Endometrial microvascular endothelial cells (primary cell): Measurements from ENCODE around the gene SCN4A. TPM values are rescaled to one million over a fixed set of nuclear protein-coding genes. Genes with fewer than 3 reads are reported as not detected.
"Not testable (repeated sequence)": the region's sequence is repeated elsewhere in the genome, so short reads cannot be mapped to it uniquely, and the experiment has no call there.

Experiments used
- in situ Hi-C: cut with HindIII; loops from 2 replicates; pipeline ENCODE4 v1.10.0; 2017; ENCODE audit warnings: low sequenced_read_pairs, low pct_unique_long_range_greater_than_20kb; ENCODE audit errors: inconsistent ontology term
- total RNA-seq: library from RNA; depleted of rRNA; stranded (reverse); fragments of >200 nt; gene quantifications from one replicate; pipeline ENCODE4 v1.2.3, GENCODE V29; 2015; ENCODE audit errors: inconsistent ontology term

SCN4A gene
- total RNA-seq, 1 donor from 2014 or later: not detected

- in situ Hi-C loops: no loop called here
Observed at GRCh38 chr17:63927464-63928171, 45.1 kb downstream of the SCN4A start.

- in situ Hi-C loops: no loop called here
Observed at GRCh38 chr17:63926164-63926563, 46.6 kb downstream of the SCN4A start.

DNA sequence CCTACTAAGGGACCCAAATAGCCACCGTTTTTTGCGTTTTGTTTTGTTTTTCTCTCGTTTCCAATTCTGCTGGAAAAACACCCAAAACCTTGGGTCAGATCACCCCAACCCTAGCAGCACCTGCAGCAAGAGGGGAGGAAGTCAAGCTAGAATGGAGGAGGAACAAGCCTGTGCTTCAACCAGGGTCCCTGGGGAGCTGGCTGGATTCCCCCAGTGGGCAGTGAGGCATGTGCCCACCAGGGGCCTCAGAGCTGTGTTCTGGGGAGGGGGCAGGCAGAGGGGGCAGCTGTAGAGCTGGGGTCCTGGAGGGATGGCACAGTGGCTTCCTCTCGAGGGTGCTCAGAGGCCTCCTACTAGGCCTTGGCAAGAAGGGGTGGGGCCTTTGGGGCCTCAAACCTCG lies 47.1 kb downstream of the SCN4A start:
- in situ Hi-C loops: no loop called here

GRCh38 chr17:63922402-63922801 lies 50.3 kb downstream of the SCN4A start:
- in situ Hi-C loops: not testable (repeated sequence)

GRCh38 chr17:63920779-63921178 lies 51.9 kb downstream of the SCN4A start:
- in situ Hi-C loops: not testable (repeated sequence)

DNA sequence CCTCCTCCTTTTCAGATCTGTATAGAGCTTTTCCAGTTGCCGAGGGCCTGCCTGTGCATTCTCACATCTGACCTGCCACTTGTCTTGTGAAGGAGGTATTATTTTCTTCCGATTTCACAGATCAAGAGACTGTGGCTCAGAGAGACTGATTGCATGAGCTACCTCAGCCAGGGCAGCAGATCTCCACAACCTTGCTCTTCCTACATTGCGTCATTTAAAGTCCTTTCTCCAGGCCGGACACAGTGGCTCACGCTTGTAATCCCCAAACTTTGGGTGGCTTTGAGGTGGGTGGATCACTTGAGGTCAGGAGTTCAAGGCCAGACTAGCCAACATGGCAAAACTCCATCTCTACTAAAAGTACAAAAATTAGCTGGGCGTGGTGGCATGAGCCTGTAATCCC lies 52.7 kb downstream of the SCN4A start:
- in situ Hi-C loops: not testable (repeated sequence)

DNA sequence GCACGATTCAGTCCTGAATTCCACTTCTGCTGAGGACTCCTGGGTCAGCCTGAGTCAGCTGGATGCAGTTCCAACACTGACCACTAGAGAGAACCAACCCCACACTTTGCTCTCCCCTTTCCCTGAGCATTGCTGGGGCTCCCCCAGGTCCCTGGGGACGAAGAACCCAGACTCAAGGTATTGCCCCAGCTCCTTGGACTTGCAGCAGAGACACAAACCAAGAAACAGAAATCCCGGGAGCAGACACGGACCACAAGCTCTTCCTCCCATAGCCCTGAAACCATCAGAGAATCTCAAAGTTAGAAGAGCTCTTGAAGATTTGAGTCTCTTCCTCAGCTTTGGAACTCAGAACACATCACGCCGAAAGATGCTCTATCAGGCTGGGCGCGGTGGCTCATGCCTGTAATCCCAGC lies 53.4 kb downstream of the SCN4A start:
- in situ Hi-C loops: no loop called here

DNA sequence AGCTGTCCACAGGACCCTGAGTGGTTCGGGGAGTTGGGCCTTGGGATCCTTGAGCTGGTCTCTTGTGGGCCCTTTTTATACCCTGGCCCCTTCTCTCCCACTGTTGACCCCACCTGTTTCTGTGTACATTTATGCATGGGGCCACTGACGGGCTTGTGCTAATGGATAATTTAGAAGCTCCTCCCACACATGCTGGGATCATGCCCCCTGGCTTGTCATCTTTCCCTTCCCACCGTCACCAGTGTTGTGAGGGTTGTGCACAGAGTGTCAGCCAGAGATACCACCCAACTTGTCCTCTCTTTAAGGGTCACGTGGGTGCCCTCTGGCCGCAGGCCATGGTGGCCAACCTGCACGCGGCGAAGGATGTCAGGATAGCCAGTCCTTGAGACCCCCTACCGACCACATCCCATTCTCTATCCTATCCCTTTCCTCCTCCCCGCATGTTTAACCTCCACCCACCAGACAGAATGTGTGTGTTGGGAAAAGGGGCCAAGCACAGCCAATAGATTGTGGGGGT lies 53.9 kb downstream of the SCN4A start, which contains the start of gene GH1:
TSS of gene GH1 (minus strand) at position 51 of the 517 bp plus-strand sequence. CDS start 63 bp downstream, outside the sequence.
- in situ Hi-C loops: not testable (repeated sequence)

DNA sequence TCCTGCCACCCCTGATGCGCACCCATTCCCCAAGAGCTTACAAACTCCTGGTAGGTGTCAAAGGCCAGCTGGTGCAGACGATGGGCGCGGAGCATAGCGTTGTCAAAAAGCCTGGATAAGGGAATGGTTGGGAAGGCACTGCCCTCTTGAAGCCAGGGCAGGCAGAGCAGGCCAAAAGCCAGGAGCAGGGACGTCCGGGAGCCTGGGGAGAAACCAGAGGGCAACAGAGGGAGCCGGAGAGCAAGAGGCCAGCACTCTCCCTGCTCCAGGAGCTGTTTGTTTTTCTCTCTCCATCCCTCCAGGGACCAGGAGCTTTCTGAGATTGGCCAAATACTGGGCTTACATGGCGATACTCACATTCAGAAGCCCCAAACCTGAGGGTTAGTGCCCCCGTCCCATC lies 54.4 kb downstream of the SCN4A start:
- in situ Hi-C loops: no loop called here

DNA sequence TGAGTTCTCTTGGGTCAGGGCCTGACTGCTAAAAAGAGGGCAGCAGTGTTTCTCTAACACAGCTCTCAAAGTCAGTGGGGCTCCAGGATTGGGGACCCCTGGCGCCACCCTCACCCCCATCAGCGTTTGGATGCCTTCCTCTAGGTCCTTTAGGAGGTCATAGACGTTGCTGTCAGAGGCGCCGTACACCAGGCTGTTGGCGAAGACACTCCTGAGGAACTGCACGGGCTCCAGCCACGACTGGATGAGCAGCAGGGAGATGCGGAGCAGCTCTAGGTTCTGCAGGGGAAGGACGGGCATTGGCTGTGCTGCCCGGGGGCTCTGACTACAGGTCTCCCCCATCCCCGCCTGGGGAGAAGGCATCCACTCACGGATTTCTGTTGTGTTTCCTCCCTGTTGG lies 55.1 kb downstream of the SCN4A start:
- in situ Hi-C loops: no loop called here

- in situ Hi-C loops: not testable (repeated sequence)
Observed at GRCh38 chr17:63917206-63917605, 55.5 kb downstream of the SCN4A start.

DNA sequence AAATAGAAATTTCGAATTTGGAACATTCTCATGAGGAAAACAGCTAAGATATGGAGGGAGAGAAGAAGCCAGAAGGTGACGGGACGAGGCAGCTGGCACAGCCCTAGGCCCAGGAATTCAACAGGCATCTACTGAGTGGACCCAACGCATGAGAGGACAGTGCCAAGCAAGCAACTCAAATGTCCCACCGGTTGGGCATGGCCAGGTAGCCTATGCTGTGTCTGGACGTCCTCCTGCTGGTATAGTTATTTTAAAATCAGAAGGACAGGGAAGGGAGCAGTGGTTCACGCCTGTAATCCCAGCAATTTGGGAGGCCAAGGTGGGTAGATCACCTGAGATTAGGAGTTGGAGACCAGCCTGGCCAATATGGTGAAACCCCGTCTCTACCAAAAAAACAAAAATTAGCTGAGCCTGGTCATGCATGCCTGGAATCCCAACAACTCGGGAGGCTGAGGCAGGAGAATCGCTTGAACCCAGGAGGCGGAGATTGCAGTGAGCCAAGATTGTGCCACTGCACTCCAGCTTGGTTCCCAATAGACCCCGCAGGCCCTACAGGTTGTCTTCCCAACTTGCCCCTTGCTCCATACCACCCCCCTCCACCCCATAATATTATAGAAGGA lies 56.0 kb downstream of the SCN4A start:
- in situ Hi-C loops: no loop called here

DNA sequence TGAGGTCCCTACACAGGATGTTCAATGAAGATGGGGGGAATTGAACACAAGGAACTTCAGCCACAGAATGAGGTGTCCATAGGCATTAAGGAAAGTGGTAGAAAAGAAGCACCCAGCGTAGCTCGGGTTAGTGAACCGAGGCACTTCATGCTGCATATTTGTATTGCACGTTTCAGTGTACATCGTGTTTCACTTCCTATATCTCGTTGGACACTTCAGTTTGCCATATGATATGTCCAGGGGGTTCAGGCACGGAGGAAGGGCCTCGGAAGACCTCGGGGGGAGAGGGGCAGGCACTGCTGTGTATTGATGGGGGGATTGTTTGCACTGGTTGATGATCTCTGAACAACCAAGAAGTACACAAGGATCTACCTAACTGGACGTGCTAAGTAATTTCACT lies 57.0 kb downstream of the SCN4A start:
- in situ Hi-C loops: not testable (repeated sequence)

DNA sequence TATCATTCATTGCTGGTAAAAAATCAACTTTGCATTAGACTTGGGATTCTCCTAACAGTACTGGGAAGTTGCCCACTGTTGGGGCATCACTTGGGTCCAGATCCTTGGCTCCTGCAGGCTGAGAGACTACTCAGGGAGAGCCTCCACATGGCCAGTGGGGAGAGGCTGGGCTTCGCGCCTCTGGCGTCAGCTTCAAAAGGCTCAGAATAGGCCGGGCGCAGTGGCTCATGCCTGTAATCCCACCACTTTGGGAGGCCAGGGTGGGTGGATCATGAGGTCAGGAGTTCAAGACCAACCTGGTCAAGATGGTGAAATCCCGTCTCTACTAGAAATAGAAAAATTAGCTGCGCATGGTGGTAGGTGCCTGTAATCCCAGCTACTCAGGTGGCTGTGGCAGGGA lies 58.2 kb downstream of the SCN4A start:
- in situ Hi-C loops: no loop called here

DNA sequence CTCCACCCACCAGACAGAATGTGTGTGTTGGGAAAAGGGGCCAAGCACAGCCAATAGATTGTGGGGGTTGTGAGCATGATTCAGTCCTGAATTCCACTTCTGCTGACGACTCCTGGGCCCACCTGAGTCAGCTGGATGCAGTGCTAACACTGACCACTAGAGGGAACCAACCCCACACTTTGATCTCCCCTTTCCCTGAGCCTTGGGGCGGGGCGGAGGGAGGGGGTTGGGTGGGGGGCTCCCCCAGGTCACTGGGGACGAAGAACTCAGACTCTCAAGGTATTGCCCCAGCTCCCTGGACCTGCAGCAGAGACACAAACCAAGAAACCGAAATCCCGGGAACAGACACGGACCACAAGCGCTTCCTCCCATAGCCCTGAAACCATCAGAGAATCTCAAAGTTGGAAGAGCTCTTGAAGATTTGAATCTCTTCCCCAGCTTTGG lies 61.0 kb downstream of the SCN4A start:
- in situ Hi-C loops: no loop called here

GRCh38 chr17:63911041-63911635 lies 61.6 kb downstream of the SCN4A start, which contains the start of gene CSHL1:
Gene CSHL1, minus strand, starts transcription at chr17:63911258. Its CDS starts 62 bp downstream, at chr17:63911196.
- in situ Hi-C loops: no loop called here

DNA sequence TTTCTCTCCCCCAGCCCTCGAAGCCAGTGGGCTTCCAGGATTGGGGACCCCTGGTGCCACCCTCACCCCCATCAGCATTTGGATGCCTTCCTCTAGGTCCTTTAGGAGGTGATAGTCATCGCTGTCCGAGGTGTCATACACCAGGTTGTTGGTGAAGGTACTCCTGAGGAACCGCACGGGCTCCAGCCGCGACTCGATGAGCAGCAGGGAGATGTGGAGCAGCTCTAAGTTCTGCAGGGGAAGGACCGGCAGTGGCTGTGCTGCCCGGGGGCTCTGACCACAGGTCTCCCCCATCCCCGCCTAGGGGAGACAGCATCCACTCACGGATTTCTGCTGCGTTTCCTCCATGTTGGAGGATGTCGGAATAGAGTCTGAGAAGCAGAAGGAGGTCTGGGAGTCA lies 62.6 kb downstream of the SCN4A start:
- in situ Hi-C loops: no loop called here

- in situ Hi-C loops: not testable (repeated sequence)
Observed at GRCh38 chr17:63909586-63909985, 63.1 kb downstream of the SCN4A start.

DNA sequence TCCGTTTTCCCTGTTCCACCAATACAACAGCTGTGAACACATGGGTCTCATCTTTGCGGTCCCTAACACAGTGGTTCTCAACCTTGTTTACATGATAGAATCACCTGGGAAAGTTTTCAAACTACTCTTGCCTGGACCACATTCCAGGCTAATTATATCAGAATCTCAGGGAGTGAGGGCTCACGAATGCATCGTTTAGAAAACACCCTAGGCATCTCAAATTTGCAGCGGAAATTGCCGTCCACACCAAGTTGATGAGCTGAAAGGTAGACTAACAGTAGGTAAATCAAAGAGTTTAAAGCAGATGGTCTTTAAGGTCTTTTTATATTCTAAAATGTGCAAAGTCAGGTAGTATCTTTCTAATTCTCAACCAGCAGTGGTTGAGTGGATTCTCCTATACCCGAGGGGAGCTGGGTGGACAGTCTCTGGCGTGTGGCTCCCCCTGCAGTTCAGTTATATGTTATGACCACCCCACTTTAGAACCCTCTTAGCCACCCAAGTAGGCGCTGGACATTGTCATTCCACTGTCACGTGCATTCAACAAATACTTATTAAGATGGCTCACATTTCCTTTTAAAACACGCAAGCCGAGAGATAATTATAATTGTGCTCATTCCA lies 65.4 kb downstream of the SCN4A start:
- in situ Hi-C loops: not testable (repeated sequence)
